Umbilical cord (tissue), 2 donors: Measurements from ENCODE around the gene TRPC4AP. TPM values are rescaled to one million over a fixed set of nuclear protein-coding genes. Genes with fewer than 3 reads are reported as not detected.
A peak's percentile ranks its signal among the peaks of the same experiment; 100 is the strongest.
"Not testable (repeated sequence)": the region's sequence is repeated elsewhere in the genome, so short reads cannot be mapped to it uniquely, and the experiment has no call there.

Experiments
- DNase-seq: peaks from one replicate; pipeline ENCODE4 v3.0.0-alpha.2; 2015; ENCODE audit warnings: low spot score
- total RNA-seq: library from RNA; depleted of rRNA; stranded (reverse); fragments of >200 nt; gene quantifications from one replicate; pipeline ENCODE4 v1.2.3, GENCODE V29; 2014; ENCODE audit warnings: low replicate concordance; ENCODE audit not compliant: insufficient read depth

The TRPC4AP gene
- total RNA-seq, 1 donor from 2014 or later = 49.4 TPM

- DNase-seq = no peak
These were observed 33.0 kb downstream of the TRPC4AP start for GRCh38 chr20:35059612-35060011.

GRCh38 chr20:35059110-35059509 is 33.5 kb downstream of the TRPC4AP start:
- no peak for DNase-seq

- peak; percentile 82 for DNase-seq
These were observed 36.9 kb downstream of the TRPC4AP start for GRCh38 chr20:35055445-35056276.

GRCh38 chr20:35054814-35055213 is 37.8 kb downstream of the TRPC4AP start:
- no peak for DNase-seq

GRCh38 chr20:35052616-35053015 is 40.0 kb downstream of the TRPC4AP start:
- DNase-seq = not testable (repeated sequence)

- no peak for DNase-seq
These were observed 42.7 kb downstream of the TRPC4AP start for GRCh38 chr20:35049776-35050352.

GRCh38 chr20:35048739-35049138 is 43.9 kb downstream of the TRPC4AP start:
- DNase-seq = no peak

GRCh38 chr20:35042268-35042667 is 50.3 kb downstream of the TRPC4AP start:
- no peak for DNase-seq

- no peak for DNase-seq
These were observed 52.0 kb downstream of the TRPC4AP start for GRCh38 chr20:35040646-35041045.

- DNase-seq = no peak
These were observed 52.6 kb downstream of the TRPC4AP start for GRCh38 chr20:35039846-35040489.

GRCh38 chr20:35039146-35039545 is 53.5 kb downstream of the TRPC4AP start:
- peak; percentile 9 for DNase-seq

- no peak for DNase-seq
These were observed 58.5 kb downstream of the TRPC4AP start for GRCh38 chr20:35034145-35034544.

- no peak for DNase-seq
These were observed 62.5 kb downstream of the TRPC4AP start for GRCh38 chr20:35030136-35030535.

- no peak for DNase-seq
These were observed 65.3 kb downstream of the TRPC4AP start for GRCh38 chr20:35027301-35027700.

- no peak for DNase-seq
These were observed 67.5 kb downstream of the TRPC4AP start for GRCh38 chr20:35025116-35025515.

GRCh38 chr20:35023624-35024023 is 69.0 kb downstream of the TRPC4AP start:
- no peak for DNase-seq

GRCh38 chr20:35021831-35022230 is 70.8 kb downstream of the TRPC4AP start:
- DNase-seq = no peak

- no peak for DNase-seq
These were observed 71.5 kb downstream of the TRPC4AP start for GRCh38 chr20:35021063-35021462.

GRCh38 chr20:35020108-35020928 is 72.3 kb downstream of the TRPC4AP start:
- no peak for DNase-seq

GRCh38 chr20:35018590-35019371 is 73.8 kb downstream of the TRPC4AP start:
- DNase-seq = peak; percentile 43
